LNCAP (cell line): Measurements from ENCODE around the gene RO60.

ENCODE experiments used
- CTCF ChIP-seq: fragments of 450-650 bp; IDR thresholded peaks from 2 replicates; pipeline ENCODE4 v1.5.1; 2017; ENCODE audit warnings: mild to moderate bottlenecking

The RO60 gene

GRCh38 chr1:193059282-193060114, at the start of gene RO60, which contains the start of gene UCHL5:
TSS of gene RO60 (plus strand) at chr1:193059612. CDS start at chr1:193069055, 9,443 bp downstream.
TSS of gene UCHL5 (minus strand) at chr1:193059360. CDS start at chr1:193059260, 100 bp downstream.
- no peak for TF ChIP-seq CTCF

- no peak for TF ChIP-seq CTCF
These were observed 48.0 kb upstream of the RO60 start for GRCh38 chr1:193011406-193011805.

- no peak for TF ChIP-seq CTCF
These were observed 46.4 kb upstream of the RO60 start for GRCh38 chr1:193013005-193013404.

GRCh38 chr1:193013707-193014106, 45.7 kb upstream of the RO60 start:
- no peak for TF ChIP-seq CTCF

- no peak for TF ChIP-seq CTCF
These were observed 45.0 kb upstream of the RO60 start for GRCh38 chr1:193014400-193014799.

GRCh38 chr1:193016788-193017187, 42.6 kb upstream of the RO60 start:
- no peak for TF ChIP-seq CTCF

- TF ChIP-seq CTCF = peak; percentile 61
These were observed 39.9 kb upstream of the RO60 start for GRCh38 chr1:193019442-193020026.
